OCI-LY3 (cell line): Measurements from ENCODE around the gene EHD3.

Experiments used
- H2AFZ ChIP-seq: fragments of 200-600, 300-600 bp; shearing (Covaris generic); 2 replicates; pipeline ENCODE4 v1.6.0; 2014; ENCODE audit warnings: antibody characterized with exemption, low read depth, low read length
- H3K27ac ChIP-seq: fragments of 200-600, 300-600 bp; sonication (generic); 2 replicates; pipeline ENCODE4 v1.5.1; 2014; ENCODE audit warnings: mild to moderate bottlenecking, low read length, moderate library complexity, mixed read lengths
- H3K27me3 ChIP-seq: fragments of 200-600, 300-600 bp; sonication (generic); 2 replicates; pipeline ENCODE4 v1.6.1; 2014; ENCODE audit warnings: low read depth, low read length, mixed read lengths
- H3K36me3 ChIP-seq: fragments of 200-600, 300-600 bp; sonication (generic); replicated peaks from 2 replicates; pipeline ENCODE3; 2014; ENCODE audit warnings: low read depth, low read length, mixed read lengths
- H3K4me1 ChIP-seq: fragments of 300-600, 200-600 bp; sonication (generic); 2 replicates; pipeline ENCODE4 v1.6.1; 2014; ENCODE audit warnings: low read length, mixed read lengths
- H3K4me2 ChIP-seq: fragments of 200-600, 300-600 bp; sonication (generic); 2 replicates; pipeline ENCODE4 v1.6.1; 2014; ENCODE audit warnings: low read length, mixed read lengths
- H3K4me3 ChIP-seq: fragments of 300-600, 200-600 bp; sonication (generic); 2 replicates; pipeline ENCODE4 v1.5.1; 2014; ENCODE audit warnings: antibody characterized with exemption, mild to moderate bottlenecking, low read length, moderate library complexity
- H3K79me2 ChIP-seq: fragments of 300-600, 200-600 bp; shearing (Covaris generic); 2 replicates; pipeline ENCODE4 v1.6.1; 2014; ENCODE audit warnings: mild to moderate bottlenecking, low read length, mixed read lengths
- H3K9ac ChIP-seq: fragments of 300-600, 200-600 bp; shearing (Covaris generic); 2 replicates; pipeline ENCODE4 v1.6.0; 2014; ENCODE audit warnings: mild to moderate bottlenecking, low read length, moderate library complexity
- H3K9me3 ChIP-seq: fragments of 200-600, 300-600 bp; shearing (Covaris generic); 2 replicates; pipeline ENCODE4 v1.6.1; 2014; ENCODE audit warnings: low read length, mixed read lengths; ENCODE audit not compliant: insufficient read depth
- H4K20me1 ChIP-seq: fragments of 200-600, 300-600 bp; sonication (generic); 2 replicates; pipeline ENCODE4 v1.6.1; 2016; ENCODE audit warnings: low read length, mixed read lengths; ENCODE audit not compliant: insufficient read depth
- CTCF ChIP-seq: fragments of 200-600, 300-600 bp; sonication (generic); IDR thresholded peaks from 2 replicates; pipeline ENCODE4 v1.5.1; 2014; ENCODE audit warnings: antibody characterized with exemption, low read length, low read depth
- EZH2phosphoT487 ChIP-seq: fragments of 200-600 bp; shearing (Covaris generic); IDR thresholded peaks from 2 replicates; pipeline ENCODE4 v1.6.1; 2018; ENCODE audit warnings: antibody characterized with exemption, mixed run types, low read depth

EHD3 gene

GRCh38 chr2:31234683-31235503, 941 bp downstream of the EHD3 start:
- H3K4me3 ChIP-seq = peak overlapping the region; percentile 86
- no peak overlapping the region for H3K27ac ChIP-seq
- peaks cover 28% of the 10 kb centered on the region for H3K4me1 ChIP-seq
- H3K4me2 ChIP-seq = peak overlapping the region; percentile 75
- H3K9ac ChIP-seq = peak overlapping the region; percentile 69
- peaks cover 6% of the 10 kb centered on the region; the same call in 1 of the 2 replicates for H3K79me2 ChIP-seq
- no peaks in the 10 kb centered on the region for H3K36me3 ChIP-seq
- TF ChIP-seq EZH2phosphoT487 = no peak
- no peak for TF ChIP-seq CTCF
- no peaks in the 10 kb centered on the region for H3K9me3 ChIP-seq
- no peaks in the 10 kb centered on the region for H4K20me1 ChIP-seq
- H3K27me3 ChIP-seq = no peaks in the 10 kb centered on the region
- peak overlapping the region; percentile 78; the same call in 1 of the 2 replicates for H2AFZ ChIP-seq

- Histone ChIP-seq H4K20me1 (no peaks in the 10 kb centered on the region), H3K4me3 (peak overlapping the region; percentile 86; the same call in 1 of the 2 replicates), H3K79me2 (peaks cover 6% of the 10 kb centered on the region; the same call in 1 of the 2 replicates), H3K9me3 (no peaks in the 10 kb centered on the region), H3K36me3 (no peaks in the 10 kb centered on the region), H3K27me3 (no peaks in the 10 kb centered on the region), H2AFZ (no peak overlapping the region), H3K4me1 (peaks cover 28% of the 10 kb centered on the region), H3K27ac (no peak overlapping the region), H3K4me2 (peak overlapping the region; percentile 75), H3K9ac (no peak overlapping the region)
- TF ChIP-seq EZH2phosphoT487 = no peak
- no peak for TF ChIP-seq CTCF
Measured at GRCh38 chr2:31235504-31235902, 1.6 kb downstream of the EHD3 start.

- no peak overlapping the region for H3K27ac ChIP-seq
- H3K79me2 ChIP-seq = peaks cover 6% of the 10 kb centered on the region; the same call in 1 of the 2 replicates
- no peaks in the 10 kb centered on the region for H4K20me1 ChIP-seq
- peaks cover 37% of the 10 kb centered on the region for H3K4me1 ChIP-seq
- no peak for TF ChIP-seq EZH2phosphoT487
- TF ChIP-seq CTCF = no peak
- no peaks in the 10 kb centered on the region for H3K9me3 ChIP-seq
- H3K4me3 ChIP-seq = no peak overlapping the region
- no peak overlapping the region for H3K9ac ChIP-seq
- H2AFZ ChIP-seq = no peak overlapping the region
- H3K4me2 ChIP-seq = 0 out of 2 replicates have a peak overlapping the region, but pooled peaks have one; percentile 75
- H3K36me3 ChIP-seq = no peaks in the 10 kb centered on the region
- H3K27me3 ChIP-seq = no peaks in the 10 kb centered on the region
Measured at GRCh38 chr2:31236433-31237205, 2.7 kb downstream of the EHD3 start.
